ENCODE results near the gene ATAD3A.
"Not testable (repeated sequence)": the region's sequence is repeated elsewhere in the genome, so short reads cannot be mapped to it uniquely, and the experiment has no call there.

Gene ATAD3A

GRCh38 chr1:1540818-1541628 lies 29.1 kb downstream of the ATAD3A start:
- no peak for DNase-seq

GRCh38 chr1:1541956-1542765 lies 30.2 kb downstream of the ATAD3A start:
- no peak for DNase-seq

- no peak for DNase-seq
Observed at GRCh38 chr1:1542766-1543705, 31.1 kb downstream of the ATAD3A start.

- no peak for DNase-seq
Observed at GRCh38 chr1:1543706-1544099, 31.7 kb downstream of the ATAD3A start.

DNA sequence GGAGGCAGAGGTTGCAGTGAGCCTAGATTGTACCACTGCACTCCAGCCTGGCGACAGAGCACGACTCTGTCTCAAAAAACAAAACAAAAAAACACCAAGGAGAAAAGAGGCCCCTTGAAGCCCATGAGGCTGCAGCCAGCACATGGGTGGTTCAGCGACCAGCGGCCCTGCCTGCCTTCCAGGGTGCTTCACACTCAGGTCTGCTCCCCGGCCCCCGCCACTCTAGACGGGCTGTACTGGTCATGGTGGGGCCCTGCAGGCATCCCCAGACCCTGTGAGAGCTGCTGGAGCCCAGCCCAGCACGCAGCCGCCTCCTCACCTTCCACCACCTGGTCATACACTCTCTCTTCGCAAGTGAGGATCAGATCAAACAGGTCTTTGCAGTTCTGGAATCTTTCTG lies 32.6 kb downstream of the ATAD3A start:
- no peak for DNase-seq

DNA sequence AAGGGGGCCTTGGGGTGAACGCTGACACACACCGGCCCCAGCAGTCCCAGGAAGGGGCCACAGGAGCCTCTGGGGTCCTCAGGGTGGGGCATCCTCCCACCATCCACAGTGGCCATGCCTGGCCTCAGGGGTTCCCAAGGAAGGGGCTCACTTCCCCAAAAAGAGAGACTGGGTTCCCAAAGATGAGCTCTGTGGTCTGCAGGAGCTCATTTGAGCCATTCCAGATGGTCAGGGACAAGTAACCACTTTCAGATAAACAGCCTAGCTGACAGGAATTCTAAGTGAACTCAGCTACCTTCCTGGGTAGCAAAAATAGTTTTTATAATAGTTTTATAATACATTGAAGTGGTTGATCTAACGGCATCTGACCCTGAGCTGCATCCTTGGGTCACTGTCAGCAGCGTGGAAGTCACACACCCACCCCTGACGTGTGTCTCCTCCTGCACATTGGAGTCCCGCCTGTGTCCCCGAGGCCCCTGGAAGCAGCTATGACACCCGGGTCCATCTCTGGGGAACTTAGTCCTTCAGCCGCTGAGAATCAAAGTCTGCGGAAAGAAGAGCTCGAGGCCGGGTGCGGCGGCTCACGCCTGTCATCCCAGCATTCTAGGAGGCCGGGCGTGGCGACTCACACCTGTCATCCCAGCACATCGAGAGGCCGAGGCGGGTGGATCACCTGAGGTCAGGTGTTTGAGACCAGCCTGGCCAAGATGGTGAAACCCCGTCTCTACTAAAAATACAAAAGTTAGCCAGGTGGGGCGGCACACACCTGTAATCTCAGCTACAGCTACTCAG lies 34.2 kb downstream of the ATAD3A start:
- DNase-seq, result no peak

- no peak for DNase-seq
Observed at GRCh38 chr1:1547011-1547410, 35.0 kb downstream of the ATAD3A start.

- no peak for DNase-seq
Observed at GRCh38 chr1:1547476-1547875, 35.5 kb downstream of the ATAD3A start.

- DNase-seq, result no peak
Observed at GRCh38 chr1:1548591-1548990, 36.6 kb downstream of the ATAD3A start.

GRCh38 chr1:1550087-1550486 lies 38.1 kb downstream of the ATAD3A start:
- DNase-seq, result no peak

- DNase-seq, result no peak
Observed at GRCh38 chr1:1550591-1551432, 38.9 kb downstream of the ATAD3A start.

- no peak for DNase-seq
Observed at GRCh38 chr1:1551524-1552262, 39.7 kb downstream of the ATAD3A start.

GRCh38 chr1:1552263-1552639 lies 40.3 kb downstream of the ATAD3A start:
- DNase-seq, result no peak

GRCh38 chr1:1553821-1554494 lies 42.0 kb downstream of the ATAD3A start:
- no peak for DNase-seq

- no peak for DNase-seq
Observed at GRCh38 chr1:1554550-1554925, 42.6 kb downstream of the ATAD3A start.

GRCh38 chr1:1554926-1555915 lies 43.3 kb downstream of the ATAD3A start:
- DNase-seq, result no peak

- no peak for DNase-seq
Observed at GRCh38 chr1:1556505-1556904, 44.5 kb downstream of the ATAD3A start.

DNA sequence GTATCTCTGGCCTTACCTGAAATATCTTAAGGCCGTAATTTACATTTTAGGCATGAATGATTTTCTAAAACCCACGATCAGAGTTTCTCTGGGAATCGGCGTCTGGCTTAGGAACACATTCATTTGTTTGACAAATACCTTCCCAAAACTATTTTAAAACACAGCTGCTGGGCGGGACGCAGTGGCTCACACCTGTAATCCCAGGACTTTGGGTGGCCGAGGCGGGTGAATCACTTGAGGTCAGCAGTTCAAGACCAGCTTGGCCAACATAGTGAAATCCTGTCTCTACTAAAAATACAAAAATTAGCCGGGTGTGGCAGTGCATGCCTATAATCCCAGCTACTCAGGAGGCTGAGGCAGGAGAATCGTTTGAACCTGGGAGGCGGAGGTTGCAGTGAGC lies 45.0 kb downstream of the ATAD3A start:
- DNase-seq, result not testable (repeated sequence)

- not testable (repeated sequence) for DNase-seq
Observed at GRCh38 chr1:1557688-1558087, 45.7 kb downstream of the ATAD3A start.

All from activated naive CD4-positive, alpha-beta T cell treated with Interleukin-2 at 50 U/mL for 16 hours (primary cell).